ENCODE results near the gene DOCK2. TPM values are rescaled to one million over a fixed set of nuclear protein-coding genes. Genes with fewer than 3 reads are reported as not detected.
"Not testable (repeated sequence)": the region's sequence is repeated elsewhere in the genome, so short reads cannot be mapped to it uniquely, and the experiment has no call there.

Gene DOCK2
- polyA plus RNA-seq (ENCODE audit: insufficient read length in 3 of 3): 1 to 10 TPM; 2.6 to 3.6 (median 2.6) TPM
- long read RNA-seq, donor 1: 0 reads
- long read RNA-seq, donor 2, full-length matches to known transcripts: 1 of 1 reads
- long read RNA-seq, donor 2, partial matches to known transcripts: 0 of 1 reads
- long read RNA-seq, donor 2, other reads (novel, unspliced or antisense): 0 of 1 reads
- long read RNA-seq, donor 3: 0 reads
- long read RNA-seq, donor 4: 0 reads
- long read RNA-seq, donor 5: 0 reads
- long read RNA-seq, donor 6: 0 reads
- long read RNA-seq, donor 7: 0 reads
- long read RNA-seq, donor 8: 0 reads
- long read RNA-seq, donor 9: 0 reads
- long read RNA-seq, donor 10: 0 reads
- long read RNA-seq, donor 11: 0 reads
- long read RNA-seq, donor 12: 0 reads
- long read RNA-seq, donor 13: 0 reads
- long read RNA-seq, donor 14: 0 reads
- long read RNA-seq, donor 15: 0 reads
- long read RNA-seq, donor 16: 0 reads

DNA sequence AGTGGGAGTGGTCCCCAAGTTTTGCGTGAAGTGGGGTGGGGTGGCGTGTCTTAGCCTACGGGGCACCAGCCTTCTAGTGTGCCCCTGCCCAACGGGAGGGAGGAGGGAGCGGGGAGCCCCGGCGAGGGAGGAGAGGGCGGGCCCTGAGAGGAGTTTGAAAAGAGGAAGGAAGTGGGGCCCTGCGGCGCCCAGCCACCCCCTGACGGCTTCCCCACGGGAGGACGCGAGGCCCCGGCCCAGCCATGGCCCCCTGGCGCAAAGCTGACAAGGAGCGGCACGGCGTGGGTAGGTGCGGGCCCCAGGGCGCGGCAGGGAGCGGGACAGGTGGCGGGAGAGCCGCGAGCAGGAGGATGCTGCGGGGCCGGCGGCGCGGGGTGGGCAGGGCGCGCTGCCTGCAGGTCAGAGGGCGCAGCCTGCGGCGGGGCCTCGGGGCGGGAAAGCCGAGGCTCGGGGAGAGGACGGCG, at the start of gene DOCK2:
Gene DOCK2, plus strand, starts transcription at position 191 of the 464 bp plus-strand sequence. Its CDS starts 52 bp downstream, at position 243.
- no peak for DNase-seq (ENCODE audit: extremely low read depth in 1 of 11, low read depth in 9 of 11, low spot score in 4 of 11)

GRCh38 chr5:169590602-169591001, 46.5 kb upstream of the DOCK2 start:
- no peak for DNase-seq (ENCODE audit: extremely low read depth in 1 of 11, low read depth in 9 of 11, low spot score in 4 of 11)

DNA sequence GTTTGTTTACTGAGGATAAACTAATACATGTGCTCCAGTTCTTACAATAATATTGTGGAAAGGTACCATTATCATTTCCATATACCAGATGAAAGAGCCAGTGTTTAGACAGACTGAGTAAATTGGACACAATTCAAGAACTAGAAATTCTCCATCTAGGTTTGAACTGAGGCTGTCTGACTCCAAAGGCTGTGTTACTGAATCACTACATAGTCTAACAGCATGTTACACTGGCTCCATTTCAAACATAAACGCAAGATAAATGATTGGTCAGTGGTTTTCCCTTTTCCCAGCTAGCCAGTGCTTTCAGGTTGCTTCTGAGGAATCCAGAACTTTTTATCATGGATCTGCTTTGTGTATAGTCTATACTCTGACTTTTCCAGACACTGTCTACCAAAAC, 45.4 kb upstream of the DOCK2 start:
- DNase-seq (ENCODE audit: extremely low read depth in 1 of 11, low read depth in 9 of 11, low spot score in 4 of 11): no peak

- no peak for DNase-seq (ENCODE audit: extremely low read depth in 1 of 11, low read depth in 9 of 11, low spot score in 4 of 11)
Observed at GRCh38 chr5:169592937-169593650, 44.0 kb upstream of the DOCK2 start.

DNA sequence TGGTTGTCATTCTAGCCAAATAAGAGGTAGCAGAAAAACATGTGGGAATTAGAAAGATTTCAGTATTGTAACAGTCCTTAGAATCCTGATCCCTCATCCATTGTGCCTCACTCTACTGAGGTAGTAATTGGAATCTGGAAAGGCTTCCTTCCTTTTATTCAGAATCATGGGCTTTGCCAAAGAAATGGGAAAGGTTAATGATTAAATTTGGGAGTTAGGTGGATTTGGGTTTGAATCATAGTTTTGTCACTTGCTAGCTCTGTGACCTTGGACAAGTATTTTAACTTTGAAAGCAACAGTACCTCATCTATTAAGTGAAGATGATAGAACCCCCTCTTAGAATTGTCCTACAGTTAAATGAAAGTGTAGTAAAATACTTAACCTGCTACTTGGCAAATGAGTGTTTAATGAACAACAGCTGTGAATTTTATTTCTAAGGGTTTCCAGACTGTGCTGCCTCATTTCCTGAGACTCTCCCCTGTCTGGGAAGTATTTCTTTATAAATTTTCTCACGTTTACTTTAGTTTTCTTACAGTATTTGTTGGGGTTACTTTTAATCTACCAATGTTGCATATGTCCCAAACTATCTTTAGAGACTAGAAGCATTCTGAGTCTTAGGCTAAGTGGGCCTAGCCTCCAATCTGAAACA, 41.8 kb upstream of the DOCK2 start:
- no peak for DNase-seq (ENCODE audit: extremely low read depth in 1 of 11, low read depth in 9 of 11, low spot score in 4 of 11)

DNA sequence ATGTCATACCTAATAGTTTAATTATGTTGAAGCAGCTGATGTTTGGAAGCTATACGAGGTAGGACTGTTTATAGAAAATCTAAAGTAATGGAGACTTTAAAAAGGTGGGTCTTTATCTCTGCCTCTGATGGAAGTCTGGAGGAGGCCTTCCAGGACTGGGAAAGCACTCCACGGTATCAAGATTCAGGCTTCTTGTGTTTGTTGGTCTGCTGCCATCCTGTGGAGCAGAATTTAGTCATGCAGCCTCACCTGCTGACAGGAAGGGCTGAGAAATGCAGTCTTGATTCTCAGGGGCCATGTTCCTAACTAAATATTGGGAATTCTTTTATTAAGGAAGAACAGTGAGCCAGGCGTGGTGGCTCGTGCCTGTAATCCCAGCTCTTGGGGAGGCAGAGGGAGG, 37.6 kb upstream of the DOCK2 start:
- no peak for DNase-seq (ENCODE audit: extremely low read depth in 1 of 11, low read depth in 9 of 11, low spot score in 4 of 11)

- DNase-seq (ENCODE audit: extremely low read depth in 1 of 11, low read depth in 9 of 11, low spot score in 4 of 11): no peak
Observed at GRCh38 chr5:169602535-169602934, 34.5 kb upstream of the DOCK2 start.

DNA sequence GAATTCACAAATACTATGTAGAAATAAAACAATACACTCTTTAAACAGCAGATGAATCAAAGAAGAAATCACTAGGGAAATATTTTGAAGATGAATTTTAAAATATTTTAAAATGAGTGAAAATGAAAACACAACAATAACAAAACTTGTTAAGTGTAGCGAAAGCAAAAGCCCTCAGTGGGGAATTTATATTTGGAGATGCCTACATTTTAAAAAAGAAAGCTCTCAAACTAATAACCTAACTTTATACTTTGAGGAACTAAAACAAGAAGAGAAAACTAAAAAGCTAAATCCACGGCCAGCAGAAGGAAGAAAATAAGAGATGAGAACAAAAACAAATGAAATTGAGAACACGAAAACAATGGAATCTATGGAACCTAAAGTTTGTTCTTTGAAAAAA, 30.8 kb upstream of the DOCK2 start:
- DNase-seq (ENCODE audit: extremely low read depth in 1 of 11, low read depth in 9 of 11, low spot score in 4 of 11): no peak

DNA sequence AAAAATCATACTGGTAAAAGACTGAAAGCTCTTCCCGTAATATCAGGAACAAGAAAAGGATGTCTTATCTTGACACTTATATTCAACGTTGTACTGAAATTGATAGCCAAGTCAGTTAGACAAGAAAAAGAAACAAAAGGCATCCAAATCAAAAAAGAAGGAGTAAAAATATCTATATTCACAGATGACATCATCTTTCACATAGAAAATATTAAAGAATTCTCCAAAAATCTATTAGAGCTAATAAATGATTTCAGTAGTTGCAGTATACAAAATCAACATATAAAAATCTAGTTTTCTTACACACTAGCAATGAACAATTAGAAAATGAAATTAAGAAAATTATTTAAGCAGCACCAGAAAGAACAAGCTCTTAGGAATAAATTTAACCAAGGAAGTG, 29.2 kb upstream of the DOCK2 start:
- DNase-seq (ENCODE audit: extremely low read depth in 1 of 11, low read depth in 9 of 11, low spot score in 4 of 11): no peak

DNA sequence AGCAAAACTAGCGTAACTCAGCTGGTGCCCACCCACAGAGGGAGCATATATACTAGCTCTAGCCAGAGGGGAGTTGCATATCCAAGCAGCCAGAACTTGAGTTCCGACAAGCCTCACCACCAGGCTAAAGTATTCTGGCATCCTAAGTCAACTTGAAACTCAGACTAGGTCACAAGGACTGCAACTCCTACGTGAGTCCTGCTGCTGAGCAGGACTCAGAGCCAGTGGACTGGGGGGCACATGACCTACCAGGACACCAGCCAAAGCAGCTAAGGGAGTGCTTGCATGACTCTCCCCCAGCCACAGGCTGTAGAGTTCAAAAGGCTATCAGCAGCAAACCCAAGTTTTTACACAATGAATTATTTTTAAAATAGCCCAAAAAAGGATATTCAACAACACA, 27.4 kb upstream of the DOCK2 start:
- peak in 1 of 11 donors; percentile 0 for DNase-seq (ENCODE audit: extremely low read depth in 1 of 11, low read depth in 9 of 11, low spot score in 4 of 11)

DNA sequence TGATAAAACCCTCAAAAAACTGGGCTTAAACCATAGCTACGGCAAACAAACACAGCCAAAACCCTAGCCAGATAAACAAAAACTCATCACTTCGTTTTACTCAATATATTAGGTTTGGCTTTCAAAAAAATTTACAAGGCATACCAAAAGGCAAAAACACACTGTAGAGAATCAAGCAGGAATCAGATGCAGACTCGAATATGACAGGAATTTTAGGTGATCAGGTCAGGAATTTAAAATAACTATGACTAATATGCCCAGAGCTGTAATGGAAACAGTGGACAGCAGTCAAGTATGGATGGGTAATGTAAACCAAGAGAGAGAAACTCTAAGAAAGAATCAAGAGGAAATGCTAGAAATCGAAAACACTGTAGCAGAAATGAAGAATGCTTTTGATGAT, 26.5 kb upstream of the DOCK2 start:
- no peak for DNase-seq (ENCODE audit: extremely low read depth in 1 of 11, low read depth in 9 of 11, low spot score in 4 of 11)

- no peak for DNase-seq (ENCODE audit: extremely low read depth in 1 of 11, low read depth in 9 of 11, low spot score in 4 of 11)
Observed at GRCh38 chr5:169615561-169615960, 21.5 kb upstream of the DOCK2 start.

DNA sequence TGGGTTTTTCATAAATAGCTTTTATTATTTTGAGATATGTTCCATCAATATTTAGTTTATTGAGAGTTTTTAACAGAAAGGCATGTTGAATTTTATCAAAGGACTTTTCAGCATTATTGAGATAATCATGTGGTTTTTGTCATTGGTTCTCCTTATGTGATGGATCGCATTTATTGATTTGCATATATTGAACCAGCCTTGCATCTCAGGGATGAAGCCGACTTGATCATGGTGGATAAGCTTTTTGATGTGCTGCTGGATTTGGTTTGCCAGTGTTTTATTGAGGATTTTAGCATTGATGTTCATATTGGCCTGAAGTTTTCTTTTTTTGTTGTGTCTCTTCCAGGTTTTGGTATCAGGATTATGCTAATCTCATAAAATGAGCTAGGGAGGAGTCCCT, 12.8 kb upstream of the DOCK2 start:
- not testable (repeated sequence) for DNase-seq (ENCODE audit: extremely low read depth in 1 of 11, low read depth in 9 of 11, low spot score in 4 of 11)

DNA sequence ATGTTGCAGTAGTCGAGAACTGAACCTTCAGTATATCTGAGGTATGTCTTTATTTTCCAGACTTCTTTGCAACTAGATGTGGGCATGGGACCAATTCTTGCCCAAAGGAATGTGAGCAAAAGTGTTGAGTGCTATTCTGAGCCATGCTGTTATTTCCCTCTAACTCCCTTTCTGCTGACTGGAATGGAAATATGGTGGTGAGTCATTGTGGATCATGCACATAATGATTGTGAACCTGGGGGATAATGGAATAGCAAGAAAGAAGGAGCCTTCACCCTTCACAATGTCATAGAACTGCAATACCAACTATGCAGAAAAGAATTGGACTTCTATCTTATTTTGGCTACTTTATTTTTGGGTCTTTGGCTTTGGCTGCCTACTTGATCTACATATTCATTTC, 10.3 kb upstream of the DOCK2 start:
- DNase-seq (ENCODE audit: extremely low read depth in 1 of 11, low read depth in 9 of 11, low spot score in 4 of 11): no peak

DNA sequence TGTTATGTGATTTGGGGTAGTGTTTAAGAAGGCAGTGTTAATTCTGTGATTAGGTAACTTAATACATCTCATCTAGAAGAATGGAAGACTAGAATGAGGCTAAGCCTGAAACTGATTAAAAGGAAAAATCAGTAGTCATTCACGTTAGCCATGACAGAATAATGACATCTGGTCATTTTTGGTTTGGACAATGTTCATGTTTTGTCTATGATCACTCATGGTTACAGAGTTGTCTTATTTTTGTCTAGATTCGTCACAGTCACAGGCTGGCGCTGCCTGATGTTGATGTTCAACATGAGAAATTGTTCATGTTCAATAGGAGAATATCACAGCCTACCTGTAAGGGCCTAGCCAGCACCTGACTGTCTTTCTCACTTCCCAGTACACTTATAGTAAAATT, 9.5 kb upstream of the DOCK2 start:
- no peak for DNase-seq (ENCODE audit: extremely low read depth in 1 of 11, low read depth in 9 of 11, low spot score in 4 of 11)

DNA sequence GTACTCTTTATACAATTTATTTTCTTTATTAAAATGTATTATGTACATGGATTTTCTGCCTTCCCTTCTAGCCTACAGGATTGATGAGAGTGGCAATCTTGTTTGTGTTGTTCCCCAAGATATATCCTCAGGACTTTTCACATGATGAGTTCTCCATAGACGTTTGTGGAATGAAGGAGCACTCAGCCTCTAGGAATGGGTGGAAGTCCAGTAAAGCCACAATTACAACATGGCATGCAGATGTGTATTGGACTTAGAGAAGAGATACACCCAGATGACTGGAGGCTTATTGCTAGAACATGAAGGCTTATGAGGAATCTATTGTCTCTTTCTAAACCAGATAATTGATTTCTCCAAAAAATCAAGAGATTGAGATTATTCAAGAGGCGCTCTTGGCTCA, 8.2 kb upstream of the DOCK2 start:
- DNase-seq (ENCODE audit: extremely low read depth in 1 of 11, low read depth in 9 of 11, low spot score in 4 of 11): no peak

DNA sequence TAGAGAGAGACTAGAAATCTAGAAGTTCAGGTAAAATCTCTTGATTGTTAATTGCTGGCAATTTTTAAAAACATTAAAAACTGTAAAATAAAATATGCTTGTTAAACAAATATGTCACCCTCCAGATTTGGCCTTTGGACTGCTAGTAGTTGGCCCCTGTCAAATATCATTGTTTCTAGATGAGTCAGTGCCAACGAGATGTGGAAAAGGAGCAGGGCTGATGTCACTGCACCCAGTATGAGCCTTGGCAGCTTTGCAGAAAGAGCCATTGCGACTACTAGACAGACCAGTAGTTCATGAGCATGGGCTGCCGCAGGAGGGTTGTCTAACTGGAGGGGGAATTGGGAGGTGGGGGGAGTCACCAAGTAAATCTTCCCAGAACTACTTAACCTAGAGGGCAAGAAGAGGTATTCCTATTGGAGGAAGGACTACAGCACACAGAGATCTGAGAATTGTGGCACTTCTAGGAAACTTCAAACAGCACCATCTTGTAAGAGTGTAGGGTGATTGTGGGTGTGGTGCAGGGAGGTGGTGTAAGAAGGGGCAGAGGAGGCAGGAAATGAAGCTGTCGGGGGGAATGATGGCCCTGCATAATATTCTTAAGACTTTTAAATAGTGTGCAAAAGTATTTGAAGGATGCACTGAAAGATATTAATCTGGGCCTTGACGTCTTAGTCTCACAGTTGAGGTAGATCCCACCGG, 7.1 kb upstream of the DOCK2 start:
- no peak for DNase-seq (ENCODE audit: extremely low read depth in 1 of 11, low read depth in 9 of 11, low spot score in 4 of 11)

DNA sequence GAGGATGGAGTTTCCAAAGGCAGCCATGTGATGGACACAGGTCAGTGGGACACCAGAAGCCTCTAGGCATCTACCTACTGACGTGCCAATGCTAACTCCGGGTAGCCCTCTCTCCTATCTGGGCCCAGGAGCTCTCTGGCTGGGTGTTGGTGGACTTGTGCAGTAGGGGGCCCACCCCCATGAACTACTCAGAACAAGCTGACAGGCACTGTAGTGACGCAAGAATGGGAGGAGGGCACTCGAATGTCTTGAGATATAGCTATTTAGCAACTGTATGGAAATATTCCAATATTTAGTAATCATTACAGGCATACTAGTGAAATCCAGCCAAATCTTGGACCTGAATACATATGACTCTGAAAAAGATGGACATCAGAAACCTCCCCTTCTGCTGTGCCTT, 5.7 kb upstream of the DOCK2 start:
- no peak for DNase-seq (ENCODE audit: extremely low read depth in 1 of 11, low read depth in 9 of 11, low spot score in 4 of 11)

DNA sequence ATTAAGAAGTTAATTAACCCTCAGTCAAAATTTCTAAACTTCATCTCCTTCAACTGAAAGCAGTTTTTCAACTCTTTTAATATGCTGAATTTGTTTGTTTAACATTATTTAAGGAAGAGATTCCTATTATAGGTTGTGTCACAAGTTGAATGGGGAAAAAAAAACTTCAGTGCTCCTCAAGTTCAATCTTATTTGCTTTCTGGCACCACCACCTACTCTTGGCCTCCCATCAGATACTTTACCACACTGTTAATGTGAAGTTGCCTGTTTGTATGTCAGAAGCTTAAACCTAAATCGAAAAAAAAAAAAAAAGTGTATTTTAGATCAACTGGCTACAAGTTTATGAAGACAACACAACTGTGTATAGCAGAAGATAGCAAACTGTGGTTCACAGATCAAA, 4.1 kb upstream of the DOCK2 start:
- no peak for DNase-seq (ENCODE audit: extremely low read depth in 1 of 11, low read depth in 9 of 11, low spot score in 4 of 11)
